ENCODE results near the gene KIAA0232. TPM values are rescaled to one million over a fixed set of nuclear protein-coding genes. Genes with fewer than 3 reads are reported as not detected.

KIAA0232 gene
- total RNA-seq, 1 donor from 2014 or later: 32.1 TPM

DNA sequence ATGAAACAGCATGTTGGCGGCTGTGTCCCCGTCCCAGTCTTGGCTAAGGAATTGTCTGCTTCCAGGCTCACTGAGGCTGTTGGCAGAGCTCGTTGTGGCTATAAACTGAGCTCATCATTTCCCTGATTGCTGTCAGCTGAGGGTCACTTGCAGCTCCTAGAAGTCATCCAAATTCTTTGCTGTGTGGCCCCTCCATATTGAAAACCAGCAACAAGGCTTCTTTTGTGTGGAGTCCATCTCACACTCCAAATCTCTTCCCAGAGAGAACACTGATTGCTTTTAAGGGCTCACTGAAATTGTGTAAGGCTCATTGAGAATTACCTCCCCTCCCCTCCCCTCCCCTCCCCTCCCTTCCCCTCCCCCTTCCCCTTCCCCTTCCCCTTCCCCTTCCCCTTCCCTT is 150.4 kb downstream of the KIAA0232 start:
- TF ChIP-seq, protein P1, sequence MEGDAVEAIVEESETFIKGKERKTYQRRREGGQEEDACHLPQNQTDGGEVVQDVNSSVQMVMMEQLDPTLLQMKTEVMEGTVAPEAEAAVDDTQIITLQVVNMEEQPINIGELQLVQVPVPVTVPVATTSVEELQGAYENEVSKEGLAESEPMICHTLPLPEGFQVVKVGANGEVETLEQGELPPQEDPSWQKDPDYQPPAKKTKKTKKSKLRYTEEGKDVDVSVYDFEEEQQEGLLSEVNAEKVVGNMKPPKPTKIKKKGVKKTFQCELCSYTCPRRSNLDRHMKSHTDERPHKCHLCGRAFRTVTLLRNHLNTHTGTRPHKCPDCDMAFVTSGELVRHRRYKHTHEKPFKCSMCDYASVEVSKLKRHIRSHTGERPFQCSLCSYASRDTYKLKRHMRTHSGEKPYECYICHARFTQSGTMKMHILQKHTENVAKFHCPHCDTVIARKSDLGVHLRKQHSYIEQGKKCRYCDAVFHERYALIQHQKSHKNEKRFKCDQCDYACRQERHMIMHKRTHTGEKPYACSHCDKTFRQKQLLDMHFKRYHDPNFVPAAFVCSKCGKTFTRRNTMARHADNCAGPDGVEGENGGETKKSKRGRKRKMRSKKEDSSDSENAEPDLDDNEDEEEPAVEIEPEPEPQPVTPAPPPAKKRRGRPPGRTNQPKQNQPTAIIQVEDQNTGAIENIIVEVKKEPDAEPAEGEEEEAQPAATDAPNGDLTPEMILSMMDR (IDR thresholded peaks at IDR 0.05; ENCODE audit: insufficient read depth, low read length, poor library complexity, severe bottlenecking): no peak
- H3K4me3 ChIP-seq (ENCODE audit: low read depth, low read length): no peak overlapping the region
- H3K36me3 ChIP-seq (ENCODE audit: control insufficient read depth, insufficient read depth, low read length): no peaks in the 10 kb centered on the region
- no peak for DNase-seq (ENCODE audit: low read depth)
- no peaks in the 10 kb centered on the region for H3K27me3 ChIP-seq (ENCODE audit: control insufficient read depth, insufficient read depth, low read length)

Other genes starting within 250 kb of the KIAA0232 start
- gene MAN2B2, start 207.5 kb upstream of the KIAA0232 start, total RNA-seq: 24.0 and 27.0 TPM in 2 replicates
- gene MRFAP1, start 142.0 kb upstream of the KIAA0232 start, total RNA-seq: 238 and 255 TPM in 2 replicates
- gene S100P, start 88.8 kb upstream of the KIAA0232 start, total RNA-seq: 6.8 and 8.8 TPM in 2 replicates
- 36.9 and 53.6 TPM in 2 replicates for gene MRFAP1L1, start 72.9 kb upstream of the KIAA0232 start, total RNA-seq
- 21.4 and 23.3 TPM in 2 replicates for gene BLOC1S4, start 66.6 kb upstream of the KIAA0232 start, total RNA-seq
- gene TBC1D14, start 127.1 kb downstream of the KIAA0232 start, total RNA-seq: 52.8 and 53.3 TPM in 2 replicates

All from kidney epithelial cell (primary cell).